Right renal pelvis (tissue), 4 donors: Measurements from ENCODE around the gene LHX5. TPM values are rescaled to one million over a fixed set of nuclear protein-coding genes. Genes with fewer than 3 reads are reported as not detected.

Source experiments
- DNase-seq, 4 donors: peaks; one replicate each; pipeline ENCODE4 v3.0.0-alpha.2; 2013; ENCODE audit warnings: low read depth in 4 of 4, low spot score in 3 of 4, missing footprints in 1 of 4
- polyA plus RNA-seq, 4 donors: library from polyadenylated mRNA; unstranded; fragments of 120-200 nt; gene quantifications; one replicate each; pipeline ENCODE4 v1.2.1, GENCODE V29; 2013; ENCODE audit not compliant: insufficient read length in 4 of 4

LHX5 gene
- polyA plus RNA-seq, 4 donors, result not detected

DNA sequence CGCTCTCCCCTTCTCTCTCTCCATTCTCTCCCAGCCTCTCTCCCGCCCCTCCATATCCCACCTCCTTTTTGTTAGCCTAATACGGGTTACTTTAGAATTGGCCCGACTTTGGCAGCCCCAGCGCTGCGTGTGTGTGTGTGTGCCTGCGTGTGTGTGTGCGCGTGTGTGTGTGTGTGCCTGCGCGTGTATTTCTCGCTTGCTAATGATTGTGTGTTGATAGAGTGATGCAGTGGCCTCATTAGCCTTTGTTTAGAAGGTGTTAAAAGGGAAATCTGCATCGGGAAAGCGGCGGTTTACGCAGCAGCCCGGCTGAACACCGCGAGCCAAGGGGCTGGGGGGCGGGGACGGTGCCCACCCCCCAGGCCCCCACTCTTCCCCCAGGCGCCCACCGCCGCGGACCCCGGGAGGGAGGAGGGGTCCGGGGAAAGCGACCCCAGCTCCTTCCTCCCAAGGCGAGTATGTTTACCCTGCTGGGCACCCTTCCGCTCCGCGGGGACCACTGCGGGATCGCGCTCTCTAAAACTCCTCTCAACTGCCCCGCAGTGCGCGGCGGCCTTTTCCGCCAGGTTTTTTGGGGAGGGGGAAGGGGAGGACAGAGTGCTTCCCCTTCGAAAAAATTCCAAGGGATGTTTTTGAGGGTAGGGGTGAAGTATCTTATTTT is 6.8 kb upstream of the LHX5 start:
- no peak for DNase-seq

DNA sequence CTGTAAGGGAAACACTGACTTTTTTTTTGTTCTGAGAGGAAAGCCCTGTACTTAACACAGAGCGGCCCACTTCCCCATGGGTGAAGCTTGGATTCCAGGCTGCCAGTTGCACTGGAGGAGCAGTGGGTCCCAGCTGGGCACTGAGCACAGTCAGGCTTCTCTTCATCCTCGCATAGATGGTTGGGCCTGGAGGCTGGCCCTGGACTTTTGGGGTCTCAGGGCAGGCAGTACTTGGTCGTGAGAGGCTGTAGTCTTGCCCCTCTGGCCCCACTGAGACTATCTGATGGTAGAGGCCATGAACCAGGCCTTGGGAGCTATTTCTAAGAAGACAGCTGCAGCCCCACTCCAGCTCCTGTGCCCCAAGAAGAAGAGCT is 6.2 kb upstream of the LHX5 start:
- no peak for DNase-seq

DNA sequence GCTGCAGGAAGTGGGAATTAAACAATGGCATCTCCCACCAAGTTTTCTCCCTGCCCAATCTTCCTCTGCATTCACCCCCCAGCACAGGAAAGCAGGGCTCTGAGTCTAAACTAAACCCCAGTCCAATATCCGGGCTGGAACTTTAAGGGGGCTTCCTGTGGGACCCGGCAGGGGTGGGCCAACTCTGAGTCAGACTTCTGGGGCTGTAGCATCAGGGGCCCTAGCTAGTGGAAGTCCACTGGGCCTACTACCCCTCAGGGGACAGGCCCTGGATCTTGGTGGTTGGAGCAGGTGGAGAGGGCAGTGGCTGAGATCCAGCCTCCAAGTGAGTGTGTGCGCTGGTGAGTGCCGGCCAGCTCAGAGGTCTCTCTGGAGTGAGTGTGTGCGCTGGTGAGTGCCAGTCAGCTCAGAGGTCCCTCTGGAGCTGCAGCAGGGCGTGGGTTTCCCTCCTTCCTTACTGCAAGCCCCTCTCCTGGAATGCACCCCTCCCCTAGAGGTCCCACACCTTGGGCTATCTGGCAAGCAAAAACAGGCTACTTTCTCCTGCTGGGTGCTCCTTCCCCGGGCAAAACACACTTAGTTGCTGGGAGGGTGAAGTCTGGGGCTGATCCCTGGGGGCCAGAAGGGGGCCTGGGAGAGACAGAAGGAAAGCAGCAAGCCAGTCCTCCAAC is 5.6 kb upstream of the LHX5 start:
- no peak for DNase-seq

DNA sequence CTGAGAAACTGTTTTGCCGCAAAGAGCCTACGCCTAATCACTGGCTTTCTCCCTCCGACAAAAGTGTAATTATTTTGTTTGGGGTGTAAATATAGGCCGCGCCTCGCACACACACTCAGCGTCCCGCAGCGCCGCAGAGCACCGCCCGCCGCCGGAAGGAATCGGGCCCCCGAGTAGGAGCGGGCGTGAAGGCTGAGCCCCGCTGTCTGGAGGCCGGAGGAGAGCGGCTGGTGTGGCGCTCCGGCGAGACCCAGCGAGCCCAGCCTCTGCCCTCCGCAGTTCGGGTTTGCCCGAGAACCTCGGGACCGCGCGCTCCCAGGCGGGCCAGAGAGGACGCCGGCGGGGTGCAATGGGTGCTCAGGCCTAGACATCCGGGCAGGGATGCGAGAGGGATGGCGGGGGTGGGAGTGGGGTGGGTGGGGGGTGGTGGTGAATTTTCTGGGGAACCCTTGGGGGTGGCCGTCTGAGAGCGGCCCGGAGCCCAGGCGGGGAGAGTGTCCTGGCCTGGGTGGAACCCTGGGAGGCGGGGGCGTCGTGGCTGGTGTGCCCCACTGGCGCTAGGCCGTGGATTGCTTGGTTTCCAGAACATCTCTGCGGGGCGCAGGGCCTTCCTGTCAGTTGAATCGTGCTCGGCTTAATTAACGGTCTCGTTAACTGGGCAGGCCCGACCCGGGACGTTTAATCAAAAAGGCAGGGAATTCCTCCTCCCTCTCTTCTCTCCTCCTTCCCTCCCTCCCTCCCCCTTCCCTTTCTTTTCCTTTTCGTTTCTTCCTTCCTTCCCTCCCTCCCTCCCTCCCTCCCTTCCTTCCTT is 4.7 kb upstream of the LHX5 start:
- no peak for DNase-seq

DNA sequence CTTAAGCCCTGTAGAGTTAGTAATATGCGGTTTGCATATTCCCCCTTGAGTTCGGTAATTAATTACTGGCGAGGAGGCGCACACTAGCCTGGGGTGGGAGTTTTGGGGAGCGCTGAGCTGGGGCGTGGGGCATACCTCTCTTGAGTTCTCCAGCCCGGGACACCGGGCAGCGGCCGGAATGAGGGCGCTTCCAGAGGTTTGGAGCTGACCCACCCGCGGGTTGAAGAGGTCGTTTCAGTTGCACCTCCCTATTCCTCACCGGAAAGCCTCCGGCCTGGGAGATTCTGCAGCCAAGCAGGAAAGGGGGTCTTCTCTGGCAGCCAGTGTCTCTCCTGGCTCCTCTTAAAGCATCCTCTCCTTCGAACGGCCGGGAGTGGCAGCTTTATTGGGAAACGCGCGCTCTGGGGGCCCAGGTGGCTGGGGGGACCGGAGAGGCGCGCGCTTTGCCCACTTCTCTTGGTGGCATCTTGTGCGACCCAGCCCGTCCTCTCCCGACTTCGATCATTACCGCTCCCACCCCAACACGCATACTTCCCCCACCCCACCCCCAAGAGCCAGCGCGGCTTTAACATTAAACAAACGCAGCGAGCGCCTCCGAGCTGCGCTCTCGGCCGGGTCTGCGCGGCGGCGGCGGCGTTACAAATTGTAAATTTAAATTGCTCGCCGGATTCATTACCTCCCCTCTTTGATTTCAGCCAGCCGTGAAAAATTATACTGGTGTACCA is 3.9 kb upstream of the LHX5 start:
- DNase-seq, result no peak

DNA sequence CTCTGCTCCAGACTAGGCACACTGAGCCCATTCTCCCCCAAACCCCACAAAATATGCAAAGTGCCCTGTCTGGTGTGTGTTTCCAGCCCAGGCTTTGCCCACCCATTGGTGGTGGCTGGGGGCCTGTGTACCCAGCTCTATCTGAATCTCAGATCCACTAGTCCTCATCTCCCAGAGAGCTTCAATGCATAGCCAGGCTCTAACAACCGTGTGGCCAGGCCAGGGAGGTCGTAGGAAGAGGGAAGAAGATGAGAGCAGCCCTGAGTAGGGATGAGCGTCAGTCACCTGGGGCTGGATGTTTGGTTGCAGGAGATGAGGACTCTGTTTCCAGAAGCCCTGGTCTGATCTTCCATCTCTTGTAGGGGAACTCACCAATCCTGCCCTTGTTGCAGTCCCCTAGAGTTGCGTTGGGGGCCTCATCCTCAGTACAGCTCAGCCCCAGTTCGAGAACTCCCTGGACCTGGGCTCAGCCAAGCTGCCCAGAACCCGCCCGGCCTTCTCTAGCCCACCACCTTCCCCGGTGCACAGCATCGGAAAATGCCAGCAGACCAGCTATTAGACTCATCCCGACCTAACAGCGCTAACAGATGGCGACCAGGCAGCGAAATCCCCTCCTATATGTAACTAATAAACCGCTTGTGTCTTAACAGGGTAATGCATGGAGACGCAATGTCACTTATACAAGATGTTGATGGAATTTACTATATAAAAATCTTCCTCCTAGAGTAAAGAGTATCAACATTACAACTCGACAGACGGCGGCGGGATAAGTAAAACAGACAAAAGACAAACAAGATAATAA is 3.2 kb upstream of the LHX5 start:
- no peak for DNase-seq

DNA sequence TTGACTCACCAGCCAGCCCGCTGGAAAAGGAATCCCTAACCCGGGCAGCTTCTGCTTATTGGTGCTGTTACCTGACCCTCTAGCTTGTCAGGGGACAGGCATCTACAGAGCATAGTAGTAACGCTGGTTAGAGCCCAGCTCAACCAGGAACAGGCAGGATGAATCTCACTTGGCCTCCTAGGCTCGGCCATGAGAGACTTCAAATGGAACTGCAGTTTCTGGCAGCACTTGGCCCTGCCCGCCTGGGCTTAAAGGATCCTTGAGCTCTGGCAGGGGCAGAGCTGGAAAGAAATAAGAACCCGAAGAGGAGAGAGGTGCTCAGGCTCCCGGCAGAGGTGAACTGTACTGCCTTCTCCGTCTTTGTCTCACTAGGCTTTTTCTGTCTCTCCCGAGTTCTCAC is 2.3 kb upstream of the LHX5 start:
- DNase-seq, result no peak

DNA sequence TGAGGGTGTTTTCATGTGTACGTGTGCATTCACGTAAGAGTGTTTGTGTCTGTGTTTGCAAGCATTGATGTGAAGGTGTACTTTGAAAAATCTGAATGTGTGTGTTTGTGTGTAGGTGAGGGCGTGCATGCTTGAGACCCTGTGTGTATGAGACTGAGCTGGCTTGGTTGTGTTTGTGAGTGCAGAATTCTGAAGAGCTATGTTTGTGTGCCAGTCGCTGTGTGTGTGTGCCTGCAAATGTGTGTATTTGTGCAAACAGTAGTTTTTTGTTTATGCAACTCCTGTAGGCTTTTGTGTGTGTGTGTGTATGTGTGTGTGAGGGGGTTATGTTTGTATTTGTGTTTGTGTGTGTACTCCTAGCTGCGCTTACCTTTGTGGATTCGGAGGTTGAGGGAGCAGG is 1.7 kb upstream of the LHX5 start:
- DNase-seq, result no peak

DNA sequence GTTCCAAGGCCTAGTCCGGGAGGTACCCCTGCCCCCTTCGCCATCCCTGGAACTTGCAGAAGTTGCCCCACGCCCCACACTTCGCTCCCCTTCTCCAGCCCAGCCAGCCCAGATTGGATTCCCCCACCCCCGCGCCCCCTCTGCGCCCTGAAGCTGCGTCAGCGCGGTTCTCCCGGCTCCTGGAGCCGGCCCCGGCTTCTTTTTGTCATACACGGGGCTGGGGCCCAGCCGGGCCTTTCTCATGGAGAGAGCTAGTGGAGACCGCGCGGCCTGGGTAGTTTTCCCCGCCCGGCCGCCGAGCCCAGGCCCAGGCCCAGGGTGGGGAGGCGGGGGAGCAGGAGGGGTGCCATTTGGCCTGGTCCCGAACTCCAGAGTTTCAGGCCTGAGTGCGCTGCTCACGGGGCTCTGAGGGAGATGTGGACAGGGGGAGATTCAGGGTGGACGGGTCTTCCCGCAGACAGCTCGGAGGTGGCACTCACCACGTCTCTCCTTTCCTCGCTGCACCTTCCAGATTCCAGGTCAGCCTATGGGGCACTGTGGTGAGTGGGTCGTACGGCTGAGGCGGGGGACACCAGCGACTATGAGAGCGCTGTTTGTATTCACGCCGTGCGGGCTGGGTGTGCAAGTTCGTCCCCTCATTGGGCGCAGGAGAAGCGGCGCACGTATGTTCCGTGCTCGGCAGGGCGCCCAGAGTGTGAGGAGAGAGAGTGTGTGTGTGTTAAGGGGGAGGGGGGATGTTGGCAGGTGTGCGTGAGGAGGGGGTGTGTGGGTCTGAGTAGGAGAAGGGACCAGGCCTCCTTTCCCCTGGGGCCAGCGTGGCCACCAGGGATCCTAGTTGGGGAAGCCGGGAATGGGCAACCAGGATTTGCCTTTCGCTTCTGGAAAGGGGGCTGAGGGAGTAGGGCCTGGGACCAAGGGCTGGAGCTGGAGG is 785 bp upstream of the LHX5 start:
- no peak for DNase-seq

DNA sequence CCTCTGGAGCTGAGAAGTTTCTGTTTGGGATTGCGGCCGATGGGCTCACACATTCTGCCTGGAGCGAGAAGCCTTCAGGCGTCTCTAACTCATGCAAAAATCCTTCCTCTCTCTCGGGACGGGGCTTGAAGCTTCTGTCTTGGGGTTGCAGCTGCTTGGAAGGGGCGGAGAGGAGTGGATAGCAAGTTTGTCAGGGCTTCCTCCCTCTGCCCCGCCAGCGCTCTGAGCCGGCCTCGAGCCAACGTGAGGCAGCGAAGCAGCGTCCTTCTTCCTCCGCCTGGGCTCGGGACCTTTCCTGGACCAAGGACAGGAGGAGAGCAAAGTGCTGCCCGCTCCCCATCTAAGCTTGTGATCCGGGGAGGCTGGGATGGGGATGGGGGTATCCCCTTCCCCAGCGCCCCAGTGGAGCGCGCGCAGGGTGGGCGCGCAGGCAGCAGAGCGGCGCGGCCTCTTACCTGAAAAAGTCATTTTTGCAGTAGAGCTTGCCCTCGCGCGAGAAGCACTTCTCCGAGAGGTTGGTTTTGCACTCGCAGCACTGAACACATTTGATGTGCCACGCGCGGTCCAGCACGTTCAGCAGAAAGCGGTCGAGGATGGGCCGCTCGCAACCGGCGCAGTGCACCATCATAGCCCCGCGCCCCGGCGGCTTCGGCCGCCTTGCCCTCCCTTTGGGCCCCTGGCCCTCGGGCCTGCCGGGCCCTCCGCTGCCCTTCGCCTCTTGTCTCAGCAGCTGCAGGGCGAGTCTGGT is 626 bp downstream of the LHX5 start:
- no peak for DNase-seq

DNA sequence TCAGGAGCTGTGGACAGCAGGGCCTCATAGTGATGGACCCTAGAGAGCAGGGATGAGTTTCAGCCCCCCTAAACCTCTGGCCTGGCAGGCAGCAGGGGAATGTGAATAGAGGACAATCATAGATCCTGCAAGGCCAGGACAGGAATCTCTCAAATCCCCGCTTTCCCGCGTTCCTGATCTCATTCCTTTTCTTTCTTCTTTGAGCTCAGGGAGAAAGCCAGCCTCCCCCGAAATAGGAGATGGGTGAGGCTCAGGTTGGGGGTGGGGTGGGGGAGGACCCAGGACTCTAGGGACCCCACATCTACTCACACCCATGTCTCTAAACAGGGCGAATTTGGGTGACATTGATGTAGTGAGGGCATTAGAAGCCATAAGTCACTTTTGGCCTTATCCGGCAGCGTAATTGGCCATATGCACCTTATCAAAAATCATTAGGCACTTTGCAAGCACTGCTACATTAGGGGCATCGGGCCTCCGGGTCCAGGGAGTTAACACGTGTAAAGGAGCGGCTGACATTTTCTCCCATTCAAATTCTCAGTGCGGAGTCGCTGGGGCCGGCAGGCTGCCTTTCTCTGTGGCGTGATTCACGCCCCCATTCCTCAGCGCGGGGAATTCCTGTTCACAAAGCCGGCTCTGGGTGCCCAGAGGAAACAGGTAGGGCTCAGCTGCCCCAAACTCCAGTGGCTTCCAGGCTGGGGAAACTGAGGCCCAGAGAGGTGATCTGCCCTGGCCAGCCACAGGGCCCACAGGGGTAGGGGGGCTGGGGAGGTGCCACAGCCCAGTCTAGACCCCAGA is 1.5 kb downstream of the LHX5 start:
- DNase-seq, result no peak

DNA sequence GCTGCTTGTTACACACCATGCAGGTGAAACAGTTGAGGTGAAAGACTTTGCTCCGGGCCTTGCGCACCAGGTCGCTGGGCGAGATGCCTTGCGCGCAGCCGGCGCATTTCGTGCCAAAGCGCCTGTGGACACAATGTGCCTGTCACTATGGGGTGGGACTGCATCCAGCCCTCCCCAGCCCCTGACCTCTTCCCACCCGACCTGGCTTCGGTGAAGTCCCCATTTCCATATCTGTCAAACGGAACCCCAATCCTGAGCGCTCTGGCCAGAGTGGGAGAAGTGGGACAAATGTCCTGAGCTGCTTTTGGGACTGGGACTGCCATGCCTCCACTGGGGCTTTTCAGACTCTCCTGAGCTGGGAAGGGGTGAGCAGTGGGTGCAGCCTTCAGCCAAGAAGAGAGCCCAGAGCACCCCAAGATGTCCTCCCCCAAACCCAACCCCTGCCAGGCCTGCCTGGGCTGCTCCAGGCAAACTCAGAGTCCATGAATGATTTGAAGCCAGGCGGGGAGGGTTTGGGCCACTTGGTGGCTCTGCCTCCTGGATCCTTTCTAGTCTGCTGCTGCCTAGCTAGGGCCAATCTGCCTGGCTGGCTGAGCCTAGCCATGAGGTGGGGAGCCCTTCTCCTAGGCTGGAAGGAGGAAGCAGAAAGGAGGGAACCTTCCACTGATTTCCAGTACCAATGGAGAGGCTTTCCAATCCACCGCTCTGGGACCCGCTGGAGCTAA is 2.3 kb downstream of the LHX5 start:
- DNase-seq, result no peak

DNA sequence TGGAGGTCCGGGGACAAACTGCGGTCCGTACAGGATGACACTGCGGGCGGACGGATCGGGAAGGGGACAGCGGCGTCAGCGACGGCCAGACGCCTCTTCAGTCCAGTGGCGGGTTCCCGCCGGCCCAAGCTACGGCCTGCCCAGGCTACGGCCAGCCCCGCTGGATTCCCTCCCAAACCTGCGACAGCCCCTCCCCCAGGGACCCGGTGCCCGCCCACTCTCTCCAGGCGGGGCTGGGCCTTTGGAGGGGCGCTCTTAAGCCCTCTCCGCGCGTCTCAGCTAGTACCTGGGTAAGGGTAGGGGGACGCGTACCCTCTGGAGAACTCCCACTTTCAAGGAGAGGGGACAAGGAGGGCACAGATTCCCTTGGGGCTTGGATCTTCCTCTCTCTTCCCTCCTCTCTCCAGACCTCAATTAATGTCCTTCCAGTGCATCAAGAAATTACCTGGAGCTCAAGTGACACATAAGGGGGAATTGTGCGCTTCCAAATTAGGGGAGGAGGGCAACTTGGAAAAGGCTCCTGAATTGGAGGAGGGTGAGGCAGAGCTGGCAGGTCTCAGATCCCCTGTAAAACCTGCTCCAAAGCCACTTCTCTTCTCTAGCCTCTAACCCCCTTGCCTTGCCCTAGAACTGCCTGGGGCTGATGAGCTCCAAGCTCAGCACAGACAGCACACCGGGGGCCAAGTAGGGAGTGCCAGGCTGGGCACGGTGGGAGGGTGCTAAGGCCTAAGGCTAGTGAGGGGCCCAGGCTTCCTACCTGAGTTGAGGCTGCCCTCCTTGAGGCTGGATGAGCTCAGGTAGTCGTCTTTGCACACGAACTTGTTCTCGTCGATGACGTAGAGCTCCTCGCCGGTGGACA is 3.1 kb downstream of the LHX5 start:
- DNase-seq, result no peak

DNA sequence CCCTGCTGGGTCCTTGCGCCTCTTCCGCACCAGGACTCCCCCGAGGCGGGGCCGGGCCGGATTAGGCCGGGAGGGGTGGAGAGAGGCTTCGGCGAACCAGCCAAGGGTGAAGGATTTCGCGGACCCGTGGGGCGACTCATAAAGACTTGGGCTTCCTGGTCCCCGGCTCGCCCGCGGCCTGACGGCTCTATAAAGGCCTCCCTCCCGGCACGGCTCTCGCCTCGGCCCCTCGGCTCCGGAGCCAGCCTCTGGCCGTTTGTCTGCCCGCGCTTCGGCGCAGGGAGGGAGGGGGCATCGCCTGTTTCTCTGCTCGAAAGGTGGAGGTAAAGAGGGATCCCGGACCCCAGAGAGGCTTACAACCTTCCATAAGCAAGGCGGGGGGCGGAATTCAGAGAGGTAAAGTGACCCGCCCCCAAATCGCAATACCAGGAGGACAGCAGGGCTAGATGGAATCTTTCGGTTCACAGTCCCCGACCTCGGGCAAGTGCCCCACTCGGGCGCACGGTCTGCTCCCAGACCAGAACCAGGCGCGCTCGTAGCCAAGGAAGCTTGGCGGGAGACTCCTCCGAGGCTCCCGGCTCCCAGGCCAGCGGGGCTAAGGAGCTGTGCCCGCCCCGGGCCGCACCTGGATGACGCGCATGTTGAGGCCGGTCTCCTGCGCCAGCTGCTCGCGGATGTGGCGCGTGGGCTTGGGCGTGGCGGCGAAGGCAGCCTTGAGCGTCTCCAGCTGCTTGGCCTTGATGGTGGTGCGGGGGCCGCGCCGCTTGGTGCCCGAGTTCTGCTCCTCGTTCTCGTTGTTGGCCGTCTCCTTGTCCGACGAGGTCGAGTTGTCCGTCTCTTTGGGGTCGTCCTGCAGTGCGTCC is 3.9 kb downstream of the LHX5 start:
- DNase-seq, result no peak

DNA sequence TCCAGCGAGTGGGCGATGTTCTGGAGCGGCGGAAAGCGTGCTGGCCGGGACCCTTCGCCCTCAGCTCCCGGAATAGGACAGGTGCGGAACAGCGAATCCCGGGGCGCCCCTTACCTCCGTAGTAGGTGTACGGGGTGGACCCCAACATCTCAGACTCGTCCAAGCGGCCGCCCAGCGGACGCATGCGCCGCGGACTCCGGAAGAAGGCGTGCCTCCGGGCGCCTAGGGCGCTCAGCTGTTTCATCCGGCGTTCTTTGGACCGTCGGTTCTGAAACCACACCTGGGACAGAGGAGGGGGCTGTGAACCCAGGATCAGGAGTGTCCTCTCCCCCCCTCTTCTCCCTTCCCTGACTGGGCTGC is 4.5 kb downstream of the LHX5 start:
- DNase-seq, result no peak
